Activated T-cell treated with anti-CD3 and anti-CD28 coated beads, Interleukin-2, amount 50 U/mL, for 48 hours (primary cell): Measurements from ENCODE around the gene SLC35E3.
A peak's percentile ranks its signal among the peaks of the same experiment; 100 is the strongest.

Experiments used
- DNase-seq, 2 experiments: peaks; one replicate each; pipeline ENCODE4 v3.0.0-alpha.2; 2020

Gene SLC35E3

GRCh38 chr12:68771223-68771925 lies 25.4 kb downstream of the SLC35E3 start:
- DNase-seq = no peak

GRCh38 chr12:68772714-68773113 lies 26.7 kb downstream of the SLC35E3 start:
- DNase-seq = no peak

- no peak for DNase-seq
Measured at GRCh38 chr12:68773582-68773981, 27.6 kb downstream of the SLC35E3 start.

GRCh38 chr12:68775121-68775630 lies 29.2 kb downstream of the SLC35E3 start:
- DNase-seq = no peak

- DNase-seq = no peak
Measured at GRCh38 chr12:68776976-68777610, 31.1 kb downstream of the SLC35E3 start.

- DNase-seq = no peak
Measured at GRCh38 chr12:68779280-68779679, 33.3 kb downstream of the SLC35E3 start.

GRCh38 chr12:68780731-68781130 lies 34.8 kb downstream of the SLC35E3 start:
- no peak for DNase-seq

GRCh38 chr12:68781728-68782127 lies 35.8 kb downstream of the SLC35E3 start:
- DNase-seq = no peak

- no peak for DNase-seq
Measured at GRCh38 chr12:68784015-68784414, 38.0 kb downstream of the SLC35E3 start.

GRCh38 chr12:68785358-68785757 lies 39.4 kb downstream of the SLC35E3 start:
- DNase-seq = no peak

GRCh38 chr12:68785823-68786222 lies 39.8 kb downstream of the SLC35E3 start:
- no peak for DNase-seq

GRCh38 chr12:68786929-68787328 lies 41.0 kb downstream of the SLC35E3 start:
- DNase-seq = no peak

- DNase-seq = no peak
Measured at GRCh38 chr12:68788554-68789143, 42.7 kb downstream of the SLC35E3 start.

- no peak for DNase-seq
Measured at GRCh38 chr12:68789144-68789878, 43.3 kb downstream of the SLC35E3 start.

- no peak for DNase-seq
Measured at GRCh38 chr12:68790081-68790951, 44.3 kb downstream of the SLC35E3 start.

GRCh38 chr12:68790952-68791234 lies 44.9 kb downstream of the SLC35E3 start:
- DNase-seq = no peak

- DNase-seq = no peak
Measured at GRCh38 chr12:68791897-68792481, 46.0 kb downstream of the SLC35E3 start.

- DNase-seq = peak; percentile 32 to 37
Measured at GRCh38 chr12:68792952-68793351, 47.0 kb downstream of the SLC35E3 start.

- no peak for DNase-seq
Measured at GRCh38 chr12:68793436-68793835, 47.5 kb downstream of the SLC35E3 start.

GRCh38 chr12:68793975-68794652 lies 48.1 kb downstream of the SLC35E3 start:
- DNase-seq = no peak

GRCh38 chr12:68794653-68795251 lies 48.8 kb downstream of the SLC35E3 start:
- no peak for DNase-seq
